Left lung (tissue), 10 donors: ENCODE results near the gene MAP4K3. TPM values are rescaled to one million over a fixed set of nuclear protein-coding genes. Genes with fewer than 3 reads are reported as not detected.
"Not testable (repeated sequence)": the region's sequence is repeated elsewhere in the genome, so short reads cannot be mapped to it uniquely, and the experiment has no call there.

ENCODE experiments used
- ATAC-seq: fragments of 200-7000 bp; cut with Tn5 transposase; one replicate; pipeline ENCODE4 v1.9.1; 2020; ENCODE audit warnings: moderate library complexity
- DNase-seq, 4 donors: peaks; one replicate each; pipeline ENCODE4 v3.0.0-alpha.2; 2013 to 2020
- H3K27ac ChIP-seq, 2 donors: fragments of 200-600 bp; sonication (generic) in 1 of 2; one replicate each; pipeline versions ENCODE4 v1.5.0 to v1.8.0; 2020 to 2021
- H3K27me3 ChIP-seq, 2 donors: fragments of 200-600 bp; sonication (generic) in 1 of 2; one replicate each; pipeline versions ENCODE4 v1.5.0 to v1.8.0; 2020 to 2021
- H3K36me3 ChIP-seq, 2 donors: fragments of 200-600 bp; sonication (generic) in 1 of 2; one replicate each; pipeline versions ENCODE4 v1.5.0 to v1.8.0; 2020 to 2021
- H3K4me1 ChIP-seq, 2 donors: fragments of 200-600 bp; one replicate each; pipeline ENCODE4 v1.8.0; 2021
- H3K4me3 ChIP-seq, 2 donors: fragments of 200-600 bp; sonication (generic) in 1 of 2; one replicate each; pipeline versions ENCODE4 v1.5.0 to v1.8.0; 2020 to 2021; ENCODE audit warnings: mild to moderate bottlenecking in 1 of 2
- H3K9me3 ChIP-seq, 2 donors: fragments of 200-600 bp; sonication (generic) in 1 of 2; one replicate each; pipeline versions ENCODE4 v1.5.0 to v1.8.0; 2020 to 2021
- CTCF ChIP-seq, 2 donors: fragments of 200-600 bp; sonication (generic) in 1 of 2; IDR thresholded peaks; one replicate each; pipeline versions ENCODE4 v1.5.0 to v1.8.0; 2021; ENCODE audit warnings: antibody characterized with exemption in 2 of 2
- intact Hi-C, 2 donors: fragments of 100-400 bp; cut with DNase I; formaldehyde crosslinking; loops; one replicate each; pipeline versions ENCODE4 v1.11.2 to v1.14.2; 2022
- polyA plus RNA-seq, 6 donors: library from polyadenylated mRNA; unstranded; fragments of 120-200 nt; gene quantifications; one replicate each; pipeline ENCODE4 v1.2.1, GENCODE V29; 2013; ENCODE audit not compliant: insufficient read length in 6 of 6
- total RNA-seq, 2 donors: library from RNA; stranded (reverse); fragmentation: NEBNext Ultra II Directional; extraction: Animal tissue kit (Norgen Biotek cat#: 25700); gene quantifications; one replicate each; pipeline ENCODE4 v1.2.1, GENCODE V29; 2021
- donor health status: DM: no; HTN: yes; CAD: no.
- donor health status: DM: no; HTN: no; CAD: no.

Gene MAP4K3
- total and polyA plus RNA-seq, 8 donors = 26.0 to 74.5 (median 61.4) TPM

GRCh38 chr2:39252888-39253518 lies 184.1 kb downstream of the MAP4K3 start:
- TF ChIP-seq CTCF (IDR thresholded peaks at IDR 0.05) = no peak
- intact Hi-C loops = no loop called here
- no peak overlapping the region for H3K27ac ChIP-seq
- no peaks in the 10 kb centered on the region for H3K27me3 ChIP-seq
- no peaks in the 10 kb centered on the region for H3K4me1 ChIP-seq
- no peaks in the 10 kb centered on the region for H3K9me3 ChIP-seq
- H3K36me3 ChIP-seq = peaks cover 0 to 76% of the 10 kb centered on the region in 2 donors
- DNase-seq (no peak), ATAC-seq (no peak)
- no peak overlapping the region for H3K4me3 ChIP-seq

GRCh38 chr2:39247512-39248043 lies 189.5 kb downstream of the MAP4K3 start:
- intact Hi-C loops = no loop called here
- DNase-seq = no peak
- Histone ChIP-seq H3K4me1 (no peaks in the 10 kb centered on the region), H3K27me3 (no peaks in the 10 kb centered on the region), H3K36me3 (peaks cover 0 to 30% of the 10 kb centered on the region in 2 donors), H3K27ac (no peak overlapping the region), H3K4me3 (no peak overlapping the region), H3K9me3 (no peaks in the 10 kb centered on the region)
- ATAC-seq = no peak
- no peak for TF ChIP-seq CTCF (IDR thresholded peaks at IDR 0.05)

GRCh38 chr2:39246382-39246980 lies 190.6 kb downstream of the MAP4K3 start:
- no peaks in the 10 kb centered on the region for H3K4me1 ChIP-seq
- DNase-seq (no peak), ATAC-seq (no peak)
- no peak overlapping the region for H3K4me3 ChIP-seq
- no peaks in the 10 kb centered on the region for H3K9me3 ChIP-seq
- no peaks in the 10 kb centered on the region for H3K27me3 ChIP-seq
- no peak for TF ChIP-seq CTCF (IDR thresholded peaks at IDR 0.05)
- H3K36me3 ChIP-seq = peaks cover 0 to 19% of the 10 kb centered on the region in 2 donors
- intact Hi-C loops = no loop called here
- no peak overlapping the region for H3K27ac ChIP-seq

- H3K27me3 ChIP-seq, H3K9me3 ChIP-seq, ATAC-seq, intact Hi-C loops, DNase-seq, H3K4me1 ChIP-seq, H3K36me3 ChIP-seq, H3K27ac ChIP-seq: not testable (repeated sequence)
- H3K4me3 ChIP-seq = peak overlapping the region in 1 of 2 donors; percentile 4
Measured at GRCh38 chr2:39244963-39245625, 192.0 kb downstream of the MAP4K3 start.

GRCh38 chr2:39244241-39244862 lies 192.7 kb downstream of the MAP4K3 start:
- DNase-seq = peak in 1 of 4 donors; percentile 67
- intact Hi-C loops, H3K9me3 ChIP-seq, H3K36me3 ChIP-seq, H3K4me1 ChIP-seq, H3K27me3 ChIP-seq, H3K27ac ChIP-seq, ATAC-seq: not testable (repeated sequence)
- H3K4me3 ChIP-seq = peak overlapping the region in 1 of 2 donors; percentile 30
